Panc1 (cell line): ENCODE results near the gene ESYT2.

Source experiments
- POLR2AphosphoS5 ChIP-seq: IDR thresholded peaks from 2 replicates; pipeline ENCODE4 v1.6.1; 2012; ENCODE audit warnings: mild to moderate bottlenecking, low read depth, low read length, moderate library complexity
- TF ChIP-seq, protein P1 (sequence below): fragments of 450-650 bp; IDR thresholded peaks from 2 replicates; pipeline ENCODE4 v1.5.1; 2017; ENCODE audit warnings: mild to moderate bottlenecking
- TF ChIP-seq, protein P2 (sequence below), 2 experiments: IDR thresholded peaks; 2 replicates each; pipeline ENCODE4 v1.6.1; 2011 to 2012; ENCODE audit warnings: low read depth in 2 of 2, control low read depth in 1 of 2, low read length in 1 of 2, mild to moderate bottlenecking in 1 of 2, moderate library complexity in 1 of 2; ENCODE audit not compliant: insufficient read depth in 1 of 2

DNA sequence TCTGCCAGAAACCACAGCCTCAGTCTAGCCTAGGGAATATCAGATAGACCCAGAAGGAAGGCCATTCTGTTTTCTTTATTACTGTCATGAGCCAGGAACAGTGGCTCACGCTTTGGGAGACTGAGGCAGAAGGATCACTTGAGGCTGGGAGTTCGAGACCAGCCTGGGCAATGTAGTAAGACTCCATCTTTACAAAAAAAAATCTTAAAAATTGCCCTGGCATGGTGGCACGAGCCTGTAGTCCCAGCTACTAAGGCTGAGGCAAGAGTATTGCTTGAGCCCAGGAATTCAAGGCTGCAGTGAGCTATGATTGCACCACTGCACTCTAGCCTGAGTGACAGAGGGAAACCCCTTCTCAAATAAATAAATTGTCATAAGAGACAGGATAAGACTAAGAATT, 3.7 kb upstream of the ESYT2 start:
- TF ChIP-seq, protein P1, sequence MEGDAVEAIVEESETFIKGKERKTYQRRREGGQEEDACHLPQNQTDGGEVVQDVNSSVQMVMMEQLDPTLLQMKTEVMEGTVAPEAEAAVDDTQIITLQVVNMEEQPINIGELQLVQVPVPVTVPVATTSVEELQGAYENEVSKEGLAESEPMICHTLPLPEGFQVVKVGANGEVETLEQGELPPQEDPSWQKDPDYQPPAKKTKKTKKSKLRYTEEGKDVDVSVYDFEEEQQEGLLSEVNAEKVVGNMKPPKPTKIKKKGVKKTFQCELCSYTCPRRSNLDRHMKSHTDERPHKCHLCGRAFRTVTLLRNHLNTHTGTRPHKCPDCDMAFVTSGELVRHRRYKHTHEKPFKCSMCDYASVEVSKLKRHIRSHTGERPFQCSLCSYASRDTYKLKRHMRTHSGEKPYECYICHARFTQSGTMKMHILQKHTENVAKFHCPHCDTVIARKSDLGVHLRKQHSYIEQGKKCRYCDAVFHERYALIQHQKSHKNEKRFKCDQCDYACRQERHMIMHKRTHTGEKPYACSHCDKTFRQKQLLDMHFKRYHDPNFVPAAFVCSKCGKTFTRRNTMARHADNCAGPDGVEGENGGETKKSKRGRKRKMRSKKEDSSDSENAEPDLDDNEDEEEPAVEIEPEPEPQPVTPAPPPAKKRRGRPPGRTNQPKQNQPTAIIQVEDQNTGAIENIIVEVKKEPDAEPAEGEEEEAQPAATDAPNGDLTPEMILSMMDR, result no peak
- TF ChIP-seq POLR2AphosphoS5, result no peak
- TF ChIP-seq, protein P2, sequence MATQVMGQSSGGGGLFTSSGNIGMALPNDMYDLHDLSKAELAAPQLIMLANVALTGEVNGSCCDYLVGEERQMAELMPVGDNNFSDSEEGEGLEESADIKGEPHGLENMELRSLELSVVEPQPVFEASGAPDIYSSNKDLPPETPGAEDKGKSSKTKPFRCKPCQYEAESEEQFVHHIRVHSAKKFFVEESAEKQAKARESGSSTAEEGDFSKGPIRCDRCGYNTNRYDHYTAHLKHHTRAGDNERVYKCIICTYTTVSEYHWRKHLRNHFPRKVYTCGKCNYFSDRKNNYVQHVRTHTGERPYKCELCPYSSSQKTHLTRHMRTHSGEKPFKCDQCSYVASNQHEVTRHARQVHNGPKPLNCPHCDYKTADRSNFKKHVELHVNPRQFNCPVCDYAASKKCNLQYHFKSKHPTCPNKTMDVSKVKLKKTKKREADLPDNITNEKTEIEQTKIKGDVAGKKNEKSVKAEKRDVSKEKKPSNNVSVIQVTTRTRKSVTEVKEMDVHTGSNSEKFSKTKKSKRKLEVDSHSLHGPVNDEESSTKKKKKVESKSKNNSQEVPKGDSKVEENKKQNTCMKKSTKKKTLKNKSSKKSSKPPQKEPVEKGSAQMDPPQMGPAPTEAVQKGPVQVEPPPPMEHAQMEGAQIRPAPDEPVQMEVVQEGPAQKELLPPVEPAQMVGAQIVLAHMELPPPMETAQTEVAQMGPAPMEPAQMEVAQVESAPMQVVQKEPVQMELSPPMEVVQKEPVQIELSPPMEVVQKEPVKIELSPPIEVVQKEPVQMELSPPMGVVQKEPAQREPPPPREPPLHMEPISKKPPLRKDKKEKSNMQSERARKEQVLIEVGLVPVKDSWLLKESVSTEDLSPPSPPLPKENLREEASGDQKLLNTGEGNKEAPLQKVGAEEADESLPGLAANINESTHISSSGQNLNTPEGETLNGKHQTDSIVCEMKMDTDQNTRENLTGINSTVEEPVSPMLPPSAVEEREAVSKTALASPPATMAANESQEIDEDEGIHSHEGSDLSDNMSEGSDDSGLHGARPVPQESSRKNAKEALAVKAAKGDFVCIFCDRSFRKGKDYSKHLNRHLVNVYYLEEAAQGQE (IDR thresholded peaks at IDR 0.05; ENCODE audit: insufficient read depth in 1 of 2, low read depth in 2 of 2, low read length in 1 of 2), result no peak
